Measurements from ENCODE around the gene ACTL6A. TPM values are rescaled to one million over a fixed set of nuclear protein-coding genes. Genes with fewer than 3 reads are reported as not detected.
A peak's percentile ranks its signal among the peaks of the same experiment; 100 is the strongest.
"Not testable (repeated sequence)": the region's sequence is repeated elsewhere in the genome, so short reads cannot be mapped to it uniquely, and the experiment has no call there.

The ACTL6A gene
- total RNA-seq = 10 to 100 TPM; 94.2 to 95.7 TPM

DNA sequence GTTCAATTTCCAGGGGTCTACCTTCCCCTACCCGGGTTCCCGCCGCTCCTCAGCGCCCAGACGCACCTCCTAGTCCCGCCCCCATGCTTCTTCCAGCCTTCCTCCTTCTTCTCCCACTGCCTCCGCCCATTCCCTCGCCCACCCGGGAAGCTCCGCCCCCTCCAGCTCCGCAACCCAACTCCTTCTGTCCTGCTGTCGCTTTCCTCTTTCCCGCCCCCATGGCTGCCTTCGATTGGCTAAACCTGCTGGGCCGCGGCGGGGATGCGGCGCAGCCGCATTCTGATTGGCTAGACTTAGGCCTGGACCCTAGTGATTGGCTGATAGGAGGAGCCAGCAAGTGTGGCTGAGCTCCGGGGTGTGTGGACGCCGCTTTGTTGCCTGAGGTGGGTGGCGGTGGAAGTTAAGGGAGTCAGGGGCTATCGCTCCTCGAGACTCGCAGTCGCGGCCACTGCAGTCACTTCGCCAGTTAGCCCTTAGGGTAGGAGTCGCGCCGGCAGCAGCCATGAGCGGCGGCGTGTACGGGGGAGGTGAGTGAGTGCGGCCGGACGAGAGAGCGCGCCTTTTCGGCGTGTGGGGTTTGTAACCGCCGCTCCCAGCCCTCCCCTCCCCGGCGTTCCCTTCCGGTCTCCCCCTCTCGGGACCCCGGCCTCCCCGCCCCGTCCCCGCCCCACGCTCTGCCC lies at the start of gene ACTL6A:
Gene ACTL6A, plus strand, starts transcription at position 336 of the 680 bp plus-strand sequence. Its CDS starts 167 bp downstream, at position 503.
- H3K27ac Mint-ChIP-seq = peak within 1 kb of the TSS; percentile 99
- peaks cover 21% of the 10 kb centered on the region for H3K27me3 Mint-ChIP-seq
- peak; percentile 98 for DNase-seq
- H3K4me3 Mint-ChIP-seq = peak within 1 kb of the TSS; percentile 96
- H3K36me3 Mint-ChIP-seq = peaks cover 8% of the 10 kb centered on the region
- no peaks in the 10 kb centered on the region for H3K9me3 Mint-ChIP-seq
- H3K4me1 Mint-ChIP-seq = peaks cover 25% of the 10 kb centered on the region

DNA sequence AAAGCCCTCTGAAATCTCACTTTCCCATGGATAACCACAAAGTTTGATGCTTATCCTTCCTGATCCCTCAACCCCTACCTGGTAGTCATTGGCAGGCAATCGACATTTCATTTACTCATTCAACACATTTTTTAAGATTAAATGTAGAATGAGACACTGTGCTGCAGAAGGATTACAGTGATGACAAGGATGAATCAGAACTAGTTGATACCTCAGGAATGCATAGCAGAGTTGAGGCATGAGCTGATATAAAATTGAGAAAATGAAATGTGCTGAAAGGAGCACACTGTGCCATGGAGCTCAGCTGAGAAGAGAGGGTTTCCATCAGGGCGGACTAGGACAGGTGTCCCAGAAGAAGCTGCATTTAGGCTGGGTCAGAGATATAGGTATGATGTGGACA lies 48.9 kb upstream of the ACTL6A start:
- Mint-ChIP-seq H3K27ac (no peak overlapping the region), H3K4me1 (no peaks in the 10 kb centered on the region), H3K4me3 (no peak overlapping the region), H3K27me3 (no peaks in the 10 kb centered on the region), H3K36me3 (no peaks in the 10 kb centered on the region), H3K9me3 (peaks cover 17% of the 10 kb centered on the region)
- DNase-seq = no peak

GRCh38 chr3:179516461-179517251 lies 46.1 kb upstream of the ACTL6A start:
- H3K36me3 Mint-ChIP-seq, H3K4me3 Mint-ChIP-seq, H3K27ac Mint-ChIP-seq, H3K4me1 Mint-ChIP-seq, DNase-seq, H3K27me3 Mint-ChIP-seq: not testable (repeated sequence)
- H3K9me3 Mint-ChIP-seq = peaks cover 17% of the 10 kb centered on the region

DNA sequence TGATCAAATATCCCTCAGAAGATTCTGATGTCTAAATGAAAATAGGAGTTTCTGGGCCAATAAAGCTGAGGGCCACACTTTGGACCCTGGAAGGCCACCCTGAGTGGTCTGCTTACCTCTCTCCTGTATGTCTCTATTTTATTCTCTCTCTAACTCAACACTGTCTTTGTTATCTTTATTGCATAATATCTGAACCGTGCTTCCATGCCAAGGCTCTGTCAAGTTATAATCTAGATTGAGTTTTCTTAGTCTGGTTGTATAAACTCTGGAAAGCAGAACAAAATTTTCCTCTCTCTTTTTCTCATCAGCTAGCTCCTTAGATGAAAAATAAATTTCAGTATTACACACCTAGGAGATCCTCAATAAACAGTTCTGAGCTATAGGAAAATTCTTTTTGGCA lies 36.2 kb upstream of the ACTL6A start:
- Mint-ChIP-seq H3K36me3 (no peaks in the 10 kb centered on the region), H3K4me3 (no peak overlapping the region), H3K4me1 (no peaks in the 10 kb centered on the region), H3K27me3 (no peaks in the 10 kb centered on the region), H3K27ac (no peak overlapping the region), H3K9me3 (no peaks in the 10 kb centered on the region)
- no peak for DNase-seq

- H3K4me3 Mint-ChIP-seq = no peak overlapping the region
- no peaks in the 10 kb centered on the region for H3K36me3 Mint-ChIP-seq
- no peaks in the 10 kb centered on the region for H3K4me1 Mint-ChIP-seq
- no peak overlapping the region for H3K27ac Mint-ChIP-seq
- H3K27me3 Mint-ChIP-seq = no peaks in the 10 kb centered on the region
- no peak for DNase-seq
- H3K9me3 Mint-ChIP-seq = no peaks in the 10 kb centered on the region
These were observed 35.7 kb upstream of the ACTL6A start for GRCh38 chr3:179526989-179527391.

DNA sequence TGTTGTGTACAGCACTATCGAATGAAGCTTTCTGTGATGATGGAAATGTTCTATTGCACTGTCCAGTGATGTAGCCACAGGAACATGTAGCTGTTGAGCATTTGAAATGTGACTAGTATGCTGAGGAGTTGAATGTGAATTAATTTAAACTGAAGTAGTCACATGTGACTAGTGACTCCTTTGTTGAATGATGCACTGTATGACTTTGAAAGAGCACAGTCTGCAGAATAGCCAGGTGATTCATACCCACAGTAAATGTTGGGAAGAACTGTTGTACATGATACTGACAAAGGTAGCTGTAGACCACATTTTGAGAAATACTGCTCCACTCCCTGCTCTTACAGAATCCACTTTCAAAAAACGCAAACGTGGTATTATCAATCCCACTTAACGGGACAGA lies 34.0 kb upstream of the ACTL6A start:
- Mint-ChIP-seq H3K27me3 (no peaks in the 10 kb centered on the region), H3K4me3 (no peak overlapping the region), H3K9me3 (no peaks in the 10 kb centered on the region), H3K27ac (no peak overlapping the region), H3K36me3 (no peaks in the 10 kb centered on the region), H3K4me1 (no peaks in the 10 kb centered on the region)
- no peak for DNase-seq

- DNase-seq = no peak
- Mint-ChIP-seq H3K27me3 (peaks cover 5% of the 10 kb centered on the region), H3K27ac (no peak overlapping the region), H3K4me3 (no peak overlapping the region), H3K36me3 (no peaks in the 10 kb centered on the region), H3K9me3 (no peaks in the 10 kb centered on the region), H3K4me1 (no peaks in the 10 kb centered on the region)
These were observed 31.1 kb upstream of the ACTL6A start for GRCh38 chr3:179531576-179531975.

- H3K4me3 Mint-ChIP-seq = no peak overlapping the region
- no peaks in the 10 kb centered on the region for H3K36me3 Mint-ChIP-seq
- H3K4me1 Mint-ChIP-seq = no peaks in the 10 kb centered on the region
- peaks cover 5% of the 10 kb centered on the region for H3K27me3 Mint-ChIP-seq
- H3K27ac Mint-ChIP-seq = no peak overlapping the region
- no peak for DNase-seq
- no peaks in the 10 kb centered on the region for H3K9me3 Mint-ChIP-seq
These were observed 29.5 kb upstream of the ACTL6A start for GRCh38 chr3:179533274-179533673.

DNA sequence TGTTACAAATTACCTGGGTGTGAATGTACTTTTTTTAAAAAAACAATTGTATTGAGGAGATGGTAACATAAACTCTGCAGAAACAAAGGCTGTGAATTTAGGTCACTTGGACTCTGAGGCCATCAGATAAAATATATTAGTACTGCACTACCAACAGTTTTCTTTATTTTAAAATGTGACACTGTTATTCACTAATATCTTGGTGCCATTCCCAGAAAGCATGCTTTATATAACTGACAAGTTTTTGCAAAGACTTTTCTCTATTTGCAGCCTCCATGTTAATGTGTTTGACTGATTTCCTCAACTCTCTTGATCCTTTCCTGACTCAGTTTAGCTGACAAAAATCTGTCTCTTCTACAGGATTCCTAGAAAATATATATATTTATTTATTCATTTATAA lies 26.5 kb upstream of the ACTL6A start:
- Mint-ChIP-seq H3K4me1 (no peaks in the 10 kb centered on the region), H3K27ac (no peak overlapping the region), H3K9me3 (no peaks in the 10 kb centered on the region), H3K27me3 (peaks cover 5% of the 10 kb centered on the region), H3K4me3 (no peak overlapping the region), H3K36me3 (no peaks in the 10 kb centered on the region)
- no peak for DNase-seq

- Mint-ChIP-seq H3K4me1 (no peaks in the 10 kb centered on the region), H3K27me3 (peaks cover 4% of the 10 kb centered on the region), H3K27ac (no peak overlapping the region), H3K9me3 (no peaks in the 10 kb centered on the region), H3K4me3 (no peak overlapping the region), H3K36me3 (no peaks in the 10 kb centered on the region)
- no peak for DNase-seq
These were observed 21.6 kb upstream of the ACTL6A start for GRCh38 chr3:179541094-179541493.

DNA sequence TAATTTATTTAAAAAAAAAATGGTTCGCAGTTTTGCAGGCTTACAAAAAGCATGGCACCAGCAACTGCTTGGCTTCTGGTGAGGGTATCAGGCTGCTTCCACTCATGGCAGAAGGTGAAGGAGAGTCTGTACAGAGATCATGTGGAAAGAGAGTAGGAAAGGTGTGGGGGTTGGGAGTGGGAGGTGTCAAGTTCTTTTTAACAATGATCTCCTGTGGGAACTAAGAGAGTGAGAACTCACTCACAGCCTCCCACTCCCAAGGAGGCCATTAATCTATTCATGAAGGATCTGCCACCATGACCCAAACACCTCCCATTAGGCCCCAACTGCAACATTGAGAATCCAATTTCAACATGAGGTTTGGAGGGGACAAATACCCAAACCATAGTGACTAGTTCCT lies 21.1 kb upstream of the ACTL6A start:
- H3K4me3 Mint-ChIP-seq = no peak overlapping the region
- H3K27me3 Mint-ChIP-seq = peaks cover 4% of the 10 kb centered on the region
- no peaks in the 10 kb centered on the region for H3K36me3 Mint-ChIP-seq
- H3K9me3 Mint-ChIP-seq = no peaks in the 10 kb centered on the region
- no peak overlapping the region for H3K27ac Mint-ChIP-seq
- no peak for DNase-seq
- no peaks in the 10 kb centered on the region for H3K4me1 Mint-ChIP-seq

DNA sequence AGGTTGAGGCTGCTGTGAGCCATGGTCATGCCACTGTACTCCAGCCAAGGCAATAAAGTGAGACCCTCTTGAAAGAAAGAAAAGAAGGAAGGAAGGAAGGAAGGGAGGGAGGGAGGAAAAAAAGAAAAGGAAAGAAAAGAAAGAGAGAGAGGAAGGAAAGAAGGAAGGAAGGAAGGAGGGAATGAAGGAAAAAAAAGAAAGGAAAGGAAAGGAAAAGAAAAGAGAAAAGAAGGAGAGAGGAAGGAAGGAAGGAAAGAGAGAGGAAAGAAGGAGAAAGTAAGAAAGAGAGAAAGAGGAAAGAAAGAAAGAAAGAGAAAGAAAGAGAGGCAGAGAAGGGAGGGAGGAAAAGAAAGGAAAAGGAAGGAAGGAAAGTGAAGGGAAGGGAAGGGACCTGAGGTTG lies 20.4 kb upstream of the ACTL6A start:
- Mint-ChIP-seq H3K27me3 (peaks cover 4% of the 10 kb centered on the region), H3K4me3 (no peak overlapping the region), H3K9me3 (no peaks in the 10 kb centered on the region), H3K36me3 (no peaks in the 10 kb centered on the region), H3K27ac (no peak overlapping the region), H3K4me1 (no peaks in the 10 kb centered on the region)
- DNase-seq = no peak

GRCh38 chr3:179544981-179545645 lies 17.6 kb upstream of the ACTL6A start:
- Mint-ChIP-seq H3K27ac (no peak overlapping the region), H3K36me3 (no peaks in the 10 kb centered on the region), H3K4me1 (no peaks in the 10 kb centered on the region)

GRCh38 chr3:179546814-179547241 lies 15.9 kb upstream of the ACTL6A start:
- no peaks in the 10 kb centered on the region for H3K9me3 Mint-ChIP-seq
- H3K36me3 Mint-ChIP-seq = no peaks in the 10 kb centered on the region
- no peak overlapping the region for H3K4me3 Mint-ChIP-seq
- DNase-seq = no peak
- H3K27ac Mint-ChIP-seq = no peak overlapping the region
- peaks cover 4% of the 10 kb centered on the region for H3K27me3 Mint-ChIP-seq
- no peaks in the 10 kb centered on the region for H3K4me1 Mint-ChIP-seq

More at GRCh38 chr3:179544981-179545645, 17.6 kb upstream of the ACTL6A start:
- Mint-ChIP-seq H3K27me3 (peaks cover 4% of the 10 kb centered on the region), H3K9me3 (no peaks in the 10 kb centered on the region), H3K4me3 (no peak overlapping the region)
- no peak for DNase-seq

DNA sequence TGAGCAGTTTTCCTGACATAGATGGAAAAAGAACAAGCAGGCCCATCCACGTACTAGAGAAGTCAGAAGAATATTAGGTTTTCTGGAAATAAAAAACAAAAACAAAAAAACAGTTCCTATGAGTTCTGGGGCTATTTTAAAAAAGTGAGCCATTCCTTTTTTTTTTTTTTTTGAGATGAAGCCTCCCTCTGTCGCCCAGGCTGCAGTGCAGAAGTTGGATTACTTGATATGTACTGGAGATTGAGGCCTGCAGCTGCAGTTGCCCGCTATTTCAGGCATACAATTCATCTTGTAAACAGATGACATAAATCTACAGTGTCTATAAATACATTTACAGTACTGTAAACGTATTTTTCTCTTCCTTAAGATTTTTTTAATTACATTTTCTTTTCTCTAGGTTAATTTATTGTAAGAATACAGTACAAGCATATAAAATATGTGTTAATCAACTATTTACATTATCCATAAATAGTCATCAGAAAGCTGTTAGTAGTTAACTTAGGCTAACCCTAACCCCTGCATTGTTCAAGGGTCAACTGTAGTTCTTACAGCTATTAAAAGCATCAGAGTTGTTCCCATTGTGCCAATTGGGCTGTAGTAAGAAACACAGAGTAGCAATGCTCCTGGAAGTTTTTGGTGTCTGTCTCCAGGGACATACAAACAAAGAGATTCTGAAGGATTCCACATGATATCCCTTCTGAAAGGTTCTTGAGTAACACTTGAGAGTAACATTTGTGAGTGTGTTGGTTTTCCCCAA lies 11.2 kb upstream of the ACTL6A start:
- H3K27me3 Mint-ChIP-seq = no peaks in the 10 kb centered on the region
- H3K36me3 Mint-ChIP-seq = no peaks in the 10 kb centered on the region
- H3K9me3 Mint-ChIP-seq = no peaks in the 10 kb centered on the region
- no peak overlapping the region for H3K4me3 Mint-ChIP-seq
- no peak overlapping the region for H3K27ac Mint-ChIP-seq
- no peak for DNase-seq
- no peaks in the 10 kb centered on the region for H3K4me1 Mint-ChIP-seq
